Inflammatory macrophage treated with lipopolysaccharide for 1 hour (primary cell): Measurements from ENCODE around the gene UBAP2.

Source experiments
- DNase-seq, 2 donors: peaks; one replicate each; pipeline ENCODE4 v3.0.0-alpha.2; 2020 to 2022

UBAP2 gene

DNA sequence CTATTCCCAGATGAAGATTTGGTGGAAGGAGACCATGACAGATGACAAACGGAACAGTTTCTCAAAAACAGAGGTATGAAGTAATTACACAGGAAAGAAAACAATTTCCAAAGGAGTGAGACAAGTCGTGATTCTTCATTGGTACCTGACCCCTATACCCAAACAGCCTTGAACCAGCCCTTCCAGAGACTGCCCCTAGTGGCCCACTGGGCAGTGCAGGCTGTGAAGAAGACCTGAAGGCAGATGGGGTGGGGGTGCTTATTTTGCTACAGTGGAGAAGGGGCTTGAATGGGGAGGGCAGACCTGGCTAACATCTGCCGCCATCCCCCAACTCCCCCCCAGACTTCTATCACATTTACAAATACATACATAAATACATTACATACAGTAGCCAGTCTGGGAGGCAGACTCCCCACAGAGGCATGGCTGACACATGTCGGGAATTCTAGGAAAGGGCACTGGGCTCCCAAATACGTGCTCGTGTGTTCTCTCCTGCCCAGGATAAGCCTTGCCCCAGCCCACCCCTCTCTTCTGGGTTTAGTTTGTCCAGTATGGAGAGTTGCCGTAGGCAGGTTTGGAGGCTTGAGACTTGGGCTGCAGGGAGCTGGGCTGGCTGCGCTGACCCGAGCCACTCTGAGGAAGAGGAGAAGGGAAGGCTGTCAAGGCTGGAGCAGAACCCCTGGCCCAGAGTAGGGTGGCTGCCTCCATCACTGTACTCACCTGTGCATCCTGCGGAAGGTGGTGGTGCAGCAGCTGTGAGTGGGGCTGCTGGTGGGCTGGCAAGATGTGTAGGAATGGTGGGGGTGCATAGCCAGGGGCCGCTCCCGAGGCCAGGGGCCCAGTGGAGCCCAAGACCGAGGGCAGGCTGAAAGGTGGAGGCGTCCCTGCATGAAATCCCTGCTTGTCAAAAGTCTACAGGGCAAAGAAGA, 126.5 kb downstream of the UBAP2 start:
- peak in 1 of 2 donors; percentile 5 for DNase-seq

GRCh38 chr9:33919276-33919897, 129.3 kb downstream of the UBAP2 start:
- DNase-seq = no peak

DNA sequence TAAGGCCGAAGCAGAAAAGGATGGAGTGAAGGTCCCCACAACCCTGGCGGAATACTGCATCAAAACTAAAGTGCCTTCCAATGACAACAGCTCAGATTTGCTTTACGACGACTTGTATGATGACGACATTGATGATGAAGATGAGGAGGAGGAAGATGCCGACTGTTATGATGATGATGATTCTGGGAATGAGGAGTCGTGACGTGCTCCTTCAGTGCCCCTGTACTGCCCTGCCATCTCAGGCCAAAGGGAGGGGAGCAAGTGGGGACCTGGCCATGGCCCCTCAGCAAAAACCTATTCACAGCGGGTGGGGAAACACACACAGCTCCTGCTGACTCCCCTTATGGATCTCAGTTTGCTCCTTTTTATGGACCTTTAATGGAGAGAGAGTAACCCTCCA, 131.7 kb downstream of the UBAP2 start:
- no peak for DNase-seq

DNA sequence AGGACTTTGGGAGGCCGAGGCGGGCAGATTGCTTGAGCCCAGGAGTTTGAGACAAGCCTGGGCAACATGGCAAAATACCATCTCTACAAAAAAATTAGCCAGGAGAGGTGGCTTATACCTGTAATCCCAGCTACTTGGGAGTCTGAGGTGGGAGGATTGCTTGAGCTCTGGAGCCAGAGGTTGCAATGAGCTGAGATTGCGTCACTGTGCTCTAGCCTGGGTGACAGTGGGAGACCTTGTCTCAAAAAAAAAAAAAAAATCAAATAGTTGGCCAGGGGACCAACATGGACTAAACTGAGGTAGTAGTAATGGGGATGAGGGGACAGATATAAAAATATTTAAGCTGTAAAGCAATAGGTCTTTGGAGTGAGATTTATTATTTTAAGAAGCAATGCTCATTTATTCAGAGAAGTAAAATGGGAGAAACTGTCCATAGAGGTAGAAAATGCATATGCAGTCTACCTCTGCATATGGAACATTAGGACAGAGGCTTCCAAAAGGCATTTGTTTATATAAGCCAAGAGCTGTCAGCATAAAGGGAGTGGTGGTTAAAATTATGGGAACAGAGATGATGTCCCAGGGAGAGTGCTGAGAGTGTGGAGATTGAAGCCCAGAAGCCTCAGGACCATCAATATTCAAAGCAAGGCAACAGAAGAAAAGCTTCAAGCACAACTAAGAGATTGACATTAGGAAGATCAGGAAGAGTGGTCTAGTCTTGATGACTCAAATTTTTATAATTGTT, 133.6 kb downstream of the UBAP2 start:
- DNase-seq = no peak

GRCh38 chr9:33913541-33913940, 135.1 kb downstream of the UBAP2 start:
- DNase-seq = no peak

GRCh38 chr9:33908749-33909148, 139.9 kb downstream of the UBAP2 start:
- DNase-seq = no peak

DNA sequence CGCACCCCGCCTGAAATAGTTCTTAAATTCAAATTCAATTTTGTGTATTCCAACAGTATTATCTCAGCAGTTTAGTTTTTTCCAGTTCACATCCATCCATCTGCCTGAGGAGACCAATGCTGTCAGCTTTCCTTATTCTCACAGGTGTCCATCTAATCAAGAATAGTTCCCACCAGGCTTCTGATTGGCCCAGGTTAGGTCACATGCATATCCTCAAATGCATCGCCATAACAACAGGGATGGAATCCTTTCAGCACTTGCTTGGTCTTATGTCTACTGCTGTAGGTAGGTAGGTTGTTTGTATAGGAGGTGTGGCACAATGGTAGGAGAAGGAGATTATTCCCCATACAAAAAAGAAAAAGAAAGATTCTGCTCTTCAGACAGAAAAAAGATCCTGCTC, 140.6 kb downstream of the UBAP2 start:
- DNase-seq = no peak

GRCh38 chr9:33907347-33907746, 141.3 kb downstream of the UBAP2 start:
- DNase-seq = no peak

DNA sequence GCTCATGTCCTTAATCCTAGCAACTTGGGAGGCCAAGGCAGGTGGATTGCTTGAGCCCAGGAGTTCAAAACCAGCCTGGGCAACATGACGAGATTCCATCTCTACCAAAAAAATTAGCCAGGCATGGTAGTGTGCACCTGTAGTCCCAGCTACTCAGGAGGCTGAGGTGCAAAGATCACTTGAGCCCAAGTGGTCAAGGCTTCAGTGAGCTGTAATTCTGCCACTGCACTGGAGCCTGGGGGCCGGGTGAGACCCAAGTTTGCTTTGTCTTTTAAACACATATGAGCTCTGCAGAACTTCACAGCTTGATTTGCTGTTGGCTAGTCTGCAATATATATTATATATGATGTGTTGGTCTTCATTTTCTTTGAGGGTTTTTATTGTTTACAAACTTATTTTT, 141.9 kb downstream of the UBAP2 start:
- no peak for DNase-seq

DNA sequence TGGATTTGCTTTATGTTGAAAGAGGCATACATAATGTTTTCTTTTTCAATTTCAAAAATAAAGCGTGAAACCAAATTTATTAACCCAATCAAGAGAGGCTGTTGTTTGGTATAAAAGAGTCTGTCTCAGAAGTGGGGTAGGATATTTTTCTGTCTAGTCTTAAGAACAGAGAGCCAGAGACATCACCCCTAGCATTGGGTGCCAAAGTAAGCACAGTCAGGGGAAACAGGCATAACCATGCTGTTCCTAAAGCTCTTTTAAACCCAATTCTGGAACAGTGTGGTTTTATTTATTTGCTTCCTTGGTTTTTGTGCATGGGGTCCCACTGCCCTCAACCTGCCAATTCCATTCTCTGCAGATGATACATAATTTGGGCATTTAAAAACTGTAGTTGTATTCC, 143.6 kb downstream of the UBAP2 start:
- DNase-seq = no peak

DNA sequence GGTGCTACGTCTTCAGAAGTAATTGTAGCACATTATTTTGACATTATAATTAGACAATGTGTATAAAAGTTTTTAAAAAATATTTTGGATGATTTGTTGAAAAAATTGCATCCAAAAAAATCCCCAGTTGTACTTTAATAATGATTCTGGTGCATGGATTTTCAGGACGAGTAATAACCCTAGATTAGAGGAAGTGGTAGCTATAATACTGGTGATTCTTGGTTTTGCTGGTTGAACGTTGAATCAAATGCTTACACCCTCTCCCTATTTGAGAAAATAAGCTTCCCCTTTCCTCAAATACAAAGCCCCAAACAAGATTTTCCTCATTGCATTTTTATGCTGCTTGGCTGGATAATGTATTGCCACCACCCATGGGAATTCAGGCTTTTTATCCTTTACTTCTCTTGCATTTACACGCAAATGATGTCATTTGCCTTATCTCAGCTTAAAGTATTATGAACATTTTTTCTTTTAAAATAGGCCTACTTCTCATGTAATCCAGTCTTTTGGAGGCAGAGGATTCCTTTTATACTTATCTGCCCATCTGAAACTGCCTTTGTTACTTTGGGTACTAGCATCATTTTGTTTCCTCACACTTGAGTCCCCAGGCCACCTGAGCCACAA, 145.4 kb downstream of the UBAP2 start:
- DNase-seq = no peak

DNA sequence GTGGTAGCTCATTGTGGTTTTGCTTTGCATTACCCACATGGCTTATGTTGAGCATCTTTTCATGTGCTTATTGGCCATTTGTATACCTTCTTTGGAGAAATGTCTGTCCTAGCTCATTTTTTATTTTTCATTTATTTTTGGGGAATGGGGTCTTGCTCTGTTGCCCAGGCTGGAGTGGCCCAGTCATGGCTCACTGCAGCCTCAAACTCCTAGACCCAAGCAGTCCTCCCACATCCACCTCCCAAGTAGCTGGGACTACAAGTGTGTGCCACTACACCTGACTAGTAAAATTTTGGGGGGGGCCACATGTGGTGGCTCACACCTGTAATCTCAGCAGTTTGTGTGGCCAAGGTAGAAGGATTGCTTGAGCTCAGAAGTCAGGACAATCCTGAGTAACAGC, 154.4 kb downstream of the UBAP2 start:
- DNase-seq = no peak

GRCh38 chr9:33893861-33894260, 154.8 kb downstream of the UBAP2 start:
- DNase-seq = no peak

DNA sequence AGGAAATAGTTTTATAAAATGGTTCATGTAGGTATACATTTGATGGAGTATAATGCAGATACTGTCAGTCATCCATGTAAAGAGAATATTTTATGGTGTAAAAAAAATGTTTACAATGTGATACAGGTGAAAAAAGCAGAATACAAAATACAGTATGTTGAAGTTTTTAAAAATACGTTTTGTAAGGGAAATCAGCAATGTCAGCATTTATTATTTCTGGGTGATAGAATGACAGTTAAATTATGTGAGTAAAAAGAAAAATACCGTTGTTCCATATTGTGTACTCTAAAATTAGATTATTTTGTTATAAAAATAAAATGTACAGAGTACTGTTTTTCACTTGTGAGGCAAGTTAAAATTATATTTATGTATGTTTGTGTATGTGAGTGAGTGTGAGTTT, 162.7 kb downstream of the UBAP2 start:
- no peak for DNase-seq

- DNase-seq = no peak
Measured at GRCh38 chr9:33884856-33885701, 163.6 kb downstream of the UBAP2 start.

DNA sequence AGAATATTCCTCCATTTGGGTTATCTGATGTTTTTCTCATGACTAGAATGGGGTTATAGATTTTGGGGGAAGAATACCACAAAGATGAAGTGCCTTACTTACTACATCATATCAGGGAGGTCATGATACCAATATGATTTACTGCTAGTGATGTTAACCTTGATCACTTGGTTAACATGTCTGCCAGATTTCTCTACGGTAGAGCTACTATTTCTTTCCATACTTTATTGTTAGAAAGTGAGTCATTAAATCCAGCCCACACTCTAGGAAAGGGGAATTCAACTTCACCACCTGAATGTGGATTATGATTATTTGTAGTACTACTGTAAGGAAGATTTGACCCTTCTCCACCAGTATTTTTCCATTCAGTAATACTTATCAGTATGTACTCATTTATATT, 167.1 kb downstream of the UBAP2 start:
- DNase-seq = peak in 1 of 2 donors; percentile 25

DNA sequence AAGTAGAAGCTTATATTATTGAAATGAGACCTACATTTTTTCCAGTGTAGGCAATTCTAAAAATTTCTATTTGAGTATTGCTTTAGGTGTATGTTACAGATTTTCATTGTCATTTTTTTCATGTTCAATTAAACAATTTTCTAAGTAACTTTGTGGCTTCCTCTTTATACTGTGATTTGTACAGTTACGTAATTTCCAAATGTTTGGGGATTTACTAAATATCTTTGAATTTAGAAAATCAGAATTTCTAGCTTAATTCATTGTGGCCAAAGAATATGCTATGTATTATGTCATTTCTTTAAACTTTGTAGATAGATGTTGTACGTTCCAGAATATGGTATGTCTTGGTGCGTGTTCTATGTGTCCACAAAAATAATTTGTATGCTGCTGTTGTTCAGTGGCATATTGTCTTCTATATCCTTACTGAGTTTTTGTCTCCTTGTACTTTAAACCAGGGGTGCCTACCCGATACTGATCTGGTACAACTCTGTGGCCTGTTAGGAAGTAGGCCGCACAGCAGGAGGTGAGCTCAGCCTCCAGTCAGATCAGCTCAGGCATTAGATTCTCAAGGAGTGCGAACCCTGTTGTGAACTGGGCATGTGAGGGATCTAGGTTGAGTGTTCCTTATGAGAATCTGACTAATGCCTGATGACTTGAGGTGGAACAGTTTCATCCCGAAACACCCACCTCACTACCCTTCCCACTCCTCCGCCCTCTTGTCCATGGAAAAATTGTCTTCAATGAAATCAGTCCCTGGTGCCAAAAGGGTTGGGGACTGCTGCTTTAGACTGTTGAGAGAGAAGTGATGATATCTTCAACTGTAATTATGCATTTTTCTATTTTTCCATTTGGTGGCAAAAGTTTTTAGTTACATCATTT, 168.2 kb downstream of the UBAP2 start:
- peak; percentile 44 to 65 for DNase-seq

DNA sequence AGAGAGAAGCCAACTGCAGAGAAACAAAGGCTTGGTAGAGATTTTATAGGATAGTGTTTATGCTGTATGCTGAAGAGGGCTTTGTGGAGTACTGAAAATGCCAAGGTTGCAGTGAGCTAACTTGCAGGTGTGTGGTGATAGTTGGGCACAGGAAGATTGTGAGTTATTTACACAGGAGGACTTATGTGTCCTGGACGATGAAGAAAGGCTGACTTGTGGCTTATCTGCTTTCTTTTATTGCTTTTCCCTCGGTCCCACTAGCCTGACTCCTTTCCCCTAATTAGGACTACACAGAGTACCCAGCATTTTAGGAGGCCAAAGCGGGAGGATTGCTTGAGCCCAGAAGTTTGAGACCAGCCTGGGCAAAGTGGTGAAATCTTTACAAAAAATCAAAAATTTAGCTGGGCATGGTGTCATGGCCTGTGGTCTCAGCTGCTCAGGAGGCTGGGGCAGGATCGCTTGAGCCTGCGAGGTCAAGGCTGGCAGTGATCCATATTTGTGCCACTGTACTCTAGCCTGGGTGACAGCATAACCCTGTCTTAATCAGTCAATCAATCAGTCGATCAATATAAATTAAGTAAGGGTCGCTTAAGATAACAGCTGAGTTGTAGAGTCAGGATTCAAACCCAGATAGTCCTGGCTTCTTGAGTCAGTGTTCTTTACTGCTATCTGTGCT, 169.9 kb downstream of the UBAP2 start:
- DNase-seq = no peak

GRCh38 chr9:33877727-33878489, 170.8 kb downstream of the UBAP2 start:
- DNase-seq = no peak
